Transverse colon (tissue), 4 donors: ENCODE results near the gene ITPKA. TPM values are rescaled to one million over a fixed set of nuclear protein-coding genes. Genes with fewer than 3 reads are reported as not detected.
A peak's percentile ranks its signal among the peaks of the same experiment; 100 is the strongest.

ENCODE experiments used
- DNase-seq: peaks from one replicate; pipeline ENCODE4 v3.0.0-alpha.2; 2019
- H3K27ac ChIP-seq, 4 donors: fragments of 200-600 bp; sonication (generic); 2 replicates each; pipeline ENCODE4 v1.5.1; 2016 to 2018; ENCODE audit warnings: inconsistent platforms in 4 of 4
- H3K27me3 ChIP-seq: fragments of 200-600 bp; sonication (generic); 2 replicates; pipeline ENCODE4 v1.5.1; 2017; ENCODE audit warnings: inconsistent platforms
- H3K36me3 ChIP-seq, 4 donors: fragments of 200-600 bp; sonication (generic); 2 replicates each; pipeline ENCODE4 v1.5.1; 2017 to 2019; ENCODE audit warnings: inconsistent platforms in 4 of 4
- H3K4me1 ChIP-seq, 4 donors: fragments of 200-600 bp; sonication (generic); 2 replicates each; pipeline ENCODE4 v1.5.1; 2017 to 2020; ENCODE audit warnings: inconsistent platforms in 4 of 4
- H3K4me3 ChIP-seq, 4 donors: fragments of 200-600 bp; sonication (generic); 1 replicate in 1 of 4; 2 replicates in 3 of 4; pipeline versions ENCODE4 v1.5.1 to v1.6.1; 2017 to 2019; ENCODE audit warnings: inconsistent platforms in 4 of 4
- H3K9me3 ChIP-seq, 2 donors: fragments of 200-600 bp; sonication (generic); 2 replicates each; pipeline ENCODE4 v1.5.1; 2017 to 2019; ENCODE audit warnings: inconsistent platforms in 2 of 2
- CTCF ChIP-seq, 5 experiments: fragments of 200-600 bp in 3 of 5; fragments of 450-650 bp in 2 of 5; sonication (generic) in 3 of 5; IDR thresholded peaks; 1 replicate in 2 of 5; 2 replicates in 3 of 5; pipeline ENCODE4 v1.5.1; 2016 to 2017; ENCODE audit warnings: antibody characterized with exemption in 5 of 5, inconsistent platforms in 3 of 5, mild to moderate bottlenecking in 2 of 5, moderate library complexity in 1 of 5
- EP300 ChIP-seq: sonication (generic); formaldehyde crosslinking; IDR thresholded peaks from one replicate; pipeline ENCODE4 v1.6.1; 2017; ENCODE audit warnings: antibody characterized with exemption, low read depth
- POLR2A ChIP-seq: fragments of 450-650 bp; IDR thresholded peaks from one replicate; pipeline ENCODE4 v1.6.1; 2016; ENCODE audit warnings: antibody characterized with exemption, mild to moderate bottlenecking, moderate library complexity
- POLR2AphosphoS5 ChIP-seq, 3 donors: sonication (generic); formaldehyde crosslinking; IDR thresholded peaks; one replicate each; pipeline ENCODE4 v1.6.1; 2016; ENCODE audit warnings: antibody characterized with exemption in 3 of 3
- WGBS, 2 donors: methylation state at CpG; one replicate each; pipeline ENCODE4 v1.1.5; 2018; ENCODE audit warnings: low coverage in 1 of 2; 5-methylcytosine and 5-hydroxymethylcytosine counted together
- in situ Hi-C, 4 donors: fragments of 200-750 bp; cut with MboI; loops; one replicate each; pipeline versions ENCODE4 v1.15.0 to v1.15.1; 2017; ENCODE audit warnings: low sequenced_read_pairs in 3 of 4, low pct_ligation_motif_present in 1 of 4, low pct_unique_long_range_greater_than_20kb in 1 of 4
- intact Hi-C: fragments of 100-400 bp; cut with DNase I; formaldehyde crosslinking; loops from one replicate; pipeline ENCODE4 v1.15.1; 2023; ENCODE audit warnings: low total_unique reads
- total RNA-seq, 4 donors: library from RNA; depleted of rRNA; stranded (reverse); fragments of >200 nt; gene quantifications; one replicate each; pipeline ENCODE4 v1.1.0, GENCODE V29; 2016

Gene ITPKA
- total RNA-seq, 4 donors from 2014 or later: 57.6 to 161 (median 116) TPM

- Histone ChIP-seq H3K27ac (no peak overlapping the region), H3K36me3 (no peaks in the 10 kb centered on the region), H3K27me3 (peaks cover 12% of the 10 kb centered on the region), H3K4me1 (peaks cover 13 to 25% (median 23%) of the 10 kb centered on the region in 4 donors), H3K9me3 (no peaks in the 10 kb centered on the region), H3K4me3 (no peak overlapping the region)
- 39% methylated on average over 4 of the region's 4 CpGs; no CpG with 5 or more reads in 1 of the 2 donors for WGBS, 2 donors
- in situ Hi-C loops (no loop called here), intact Hi-C loops (no loop called here)
- TF ChIP-seq CTCF (IDR thresholded peaks at IDR 0.05): no peak
- no peak for TF ChIP-seq POLR2AphosphoS5 (IDR thresholded peaks at IDR 0.05)
- TF ChIP-seq POLR2A: no peak
- TF ChIP-seq EP300: no peak
- DNase-seq: no peak
Measured at GRCh38 chr15:41490355-41490754, 3.3 kb upstream of the ITPKA start.

GRCh38 chr15:41491889-41492288 is 1.8 kb upstream of the ITPKA start:
- H3K9me3 ChIP-seq: no peaks in the 10 kb centered on the region
- DNase-seq: no peak
- 79% methylated on average over 4 of the region's 4 CpGs; no CpG with 5 or more reads in 1 of the 2 donors for whole genome bisulfite sequencing, 2 donors
- H3K4me1 ChIP-seq: peaks cover 13 to 34% (median 32%) of the 10 kb centered on the region in 4 donors
- H3K27ac ChIP-seq: no peak overlapping the region
- in situ Hi-C loops (no loop called here), intact Hi-C loops (no loop called here)
- peaks cover 19% of the 10 kb centered on the region for H3K27me3 ChIP-seq
- H3K36me3 ChIP-seq: no peaks in the 10 kb centered on the region
- no peak overlapping the region for H3K4me3 ChIP-seq
- TF ChIP-seq EP300 (no peak), POLR2AphosphoS5 (IDR thresholded peaks at IDR 0.05) (no peak), POLR2A (no peak), CTCF (IDR thresholded peaks at IDR 0.05) (no peak)

- peaks cover 13 to 34% (median 32%) of the 10 kb centered on the region in 4 donors for H3K4me1 ChIP-seq
- in situ Hi-C loops: no loop called here
- H3K27ac ChIP-seq: peak overlapping the region; percentile 81 to 94 (median 90)
- peak overlapping the region; percentile 39 to 63 (median 50) for H3K4me3 ChIP-seq
- no peak for TF ChIP-seq EP300
- TF ChIP-seq CTCF (IDR thresholded peaks at IDR 0.05): no peak
- TF ChIP-seq POLR2A: no peak
- TF ChIP-seq POLR2AphosphoS5 (IDR thresholded peaks at IDR 0.05): no peak
- no peaks in the 10 kb centered on the region for H3K36me3 ChIP-seq
- no peaks in the 10 kb centered on the region for H3K9me3 ChIP-seq
- intact Hi-C loops: no loop called here
- no peak for DNase-seq
- H3K27me3 ChIP-seq: peaks cover 19% of the 10 kb centered on the region
- WGBS, 2 donors: 10% methylated on average over 15 of the region's 15 CpGs; no CpG with 5 or more reads in 1 of the 2 donors
Measured at GRCh38 chr15:41492597-41493204, 973 bp upstream of the ITPKA start.

GRCh38 chr15:41493902-41494189 is 172 bp downstream of the ITPKA start:
- in situ Hi-C loops: no loop called here
- no peak for DNase-seq
- intact Hi-C loops: no loop called here
- 0% methylated on average over 3 of the region's 41 CpGs; no CpG with 5 or more reads in 1 of the 2 donors for WGBS, 2 donors
- peaks cover 19% of the 10 kb centered on the region for H3K27me3 ChIP-seq
- peaks cover 13 to 34% (median 32%) of the 10 kb centered on the region in 4 donors for H3K4me1 ChIP-seq
- H3K4me3 ChIP-seq: peak overlapping the region; percentile 38 to 63 (median 46)
- H3K27ac ChIP-seq: peak overlapping the region; percentile 81 to 94 (median 90)
- no peaks in the 10 kb centered on the region for H3K36me3 ChIP-seq
- H3K9me3 ChIP-seq: no peaks in the 10 kb centered on the region
- TF ChIP-seq POLR2AphosphoS5 (IDR thresholded peaks at IDR 0.05) (no peak), POLR2A (no peak), CTCF (IDR thresholded peaks at IDR 0.05) (no peak), EP300 (no peak)
